ENCODE results near the gene ZKSCAN1.

Gene ZKSCAN1

GRCh38 chr7:100075418-100075817 is 60.0 kb downstream of the ZKSCAN1 start:
- no peak for DNase-seq (ENCODE audit: low spot score)
- no peak for FAIRE-seq

GRCh38 chr7:100077205-100077604 is 61.8 kb downstream of the ZKSCAN1 start:
- DNase-seq (ENCODE audit: low spot score) = no peak
- FAIRE-seq = no peak

GRCh38 chr7:100079024-100079560 is 63.7 kb downstream of the ZKSCAN1 start:
- no peak for FAIRE-seq

GRCh38 chr7:100080907-100081534 is 65.6 kb downstream of the ZKSCAN1 start:
- FAIRE-seq = no peak
- no peak for DNase-seq (ENCODE audit: low spot score)

More at GRCh38 chr7:100079024-100079560, 63.7 kb downstream of the ZKSCAN1 start:
- DNase-seq (ENCODE audit: low spot score) = no peak

- DNase-seq (ENCODE audit: low spot score) (peak; percentile 98), FAIRE-seq (peak; percentile 88)
Observed at GRCh38 chr7:100081535-100082102, 66.2 kb downstream of the ZKSCAN1 start, which contains the start of gene ZNF3. Gene ZNF3, minus strand, starts transcription at chr7:100081723. Its CDS starts 4,366 bp downstream, at chr7:100077357.

- DNase-seq (ENCODE audit: low spot score) (no peak), FAIRE-seq (no peak)
Observed at GRCh38 chr7:100082978-100083377, 67.6 kb downstream of the ZKSCAN1 start.

GRCh38 chr7:100085515-100085914 is 70.1 kb downstream of the ZKSCAN1 start:
- FAIRE-seq (no peak), DNase-seq (ENCODE audit: low spot score) (no peak)

GRCh38 chr7:100087055-100087750 is 71.8 kb downstream of the ZKSCAN1 start:
- FAIRE-seq (peak; percentile 76), DNase-seq (ENCODE audit: low spot score) (peak; percentile 98)

GRCh38 chr7:100088095-100088620 is 72.8 kb downstream of the ZKSCAN1 start:
- FAIRE-seq (no peak), DNase-seq (ENCODE audit: low spot score) (no peak)

- FAIRE-seq (no peak), DNase-seq (ENCODE audit: low spot score) (peak; percentile 56)
Observed at GRCh38 chr7:100088621-100089457, 73.4 kb downstream of the ZKSCAN1 start, which contains the start of gene COPS6. Gene COPS6, plus strand, starts transcription at chr7:100088969. Its CDS starts 22 bp downstream, at chr7:100088991.

- peak; percentile 24 for FAIRE-seq
- DNase-seq (ENCODE audit: low spot score) = peak; percentile 54
Observed at GRCh38 chr7:100089458-100090196, 74.2 kb downstream of the ZKSCAN1 start.

GRCh38 chr7:100090527-100091410 is 75.4 kb downstream of the ZKSCAN1 start:
- DNase-seq (ENCODE audit: low spot score) = peak; percentile 67

More at GRCh38 chr7:100090527-100091410, 75.4 kb downstream of the ZKSCAN1 start:
- no peak for FAIRE-seq
